IMR-90 (cell line): Measurements from ENCODE around the gene CA12.

Source experiments
- CTCF ChIP-seq: conservative IDR thresholded peaks from 2 replicates; pipeline ENCODE4 v1.5.1; 2012; ENCODE audit warnings: mild to moderate bottlenecking, low read depth, low read length, improper control_type of control experiment
- FOS ChIP-seq: fragments of 150-350 bp; IDR thresholded peaks from 2 replicates; pipeline ENCODE4 v1.6.1; 2016; ENCODE audit warnings: low read depth, low read length
- MAFK ChIP-seq: IDR thresholded peaks from 2 replicates; pipeline ENCODE4 v1.6.1; 2012; ENCODE audit warnings: low read depth, low read length, improper control_type of control experiment
- MAZ ChIP-seq: IDR thresholded peaks from 2 replicates; pipeline ENCODE4 v1.6.1; 2012; ENCODE audit warnings: low read depth, mild to moderate bottlenecking, low read length, improper control_type of control experiment, moderate library complexity, borderline replicate concordance
- MXI1 ChIP-seq: IDR thresholded peaks from 2 replicates; pipeline ENCODE4 v1.6.1; 2012; ENCODE audit warnings: low read depth, mild to moderate bottlenecking, low read length, moderate library complexity, borderline replicate concordance
- POLR2A ChIP-seq: IDR thresholded peaks from 2 replicates; pipeline ENCODE4 v1.6.1; 2012; ENCODE audit warnings: mild to moderate bottlenecking, low read depth, low read length
- RCOR1 ChIP-seq: IDR thresholded peaks from 2 replicates; pipeline ENCODE4 v1.6.1; 2012; ENCODE audit warnings: mild to moderate bottlenecking, low read length, improper control_type of control experiment; ENCODE audit not compliant: insufficient replicate concordance
- SMC3 ChIP-seq: fragments of 150-350 bp; IDR thresholded peaks from 2 replicates; pipeline ENCODE4 v1.6.1; 2016; ENCODE audit warnings: low read depth, mild to moderate bottlenecking, antibody characterized with exemption, low read length, moderate library complexity

GRCh38 chr15:63367390-63367789 is 14.3 kb downstream of the CA12 start:
- TF ChIP-seq CTCF, result no peak
- TF ChIP-seq RCOR1, result no peak
- TF ChIP-seq SMC3, result no peak
- TF ChIP-seq MAZ, result no peak
- TF ChIP-seq MAFK, result no peak
- TF ChIP-seq POLR2A, result no peak
- no peak for TF ChIP-seq FOS
- no peak for TF ChIP-seq MXI1
